GM19463 (cell line): ENCODE measurements around the gene GPATCH2.
"Not testable (repeated sequence)": the region's sequence is repeated elsewhere in the genome, so short reads cannot be mapped to it uniquely, and the experiment has no call there.

Source experiments
- ATAC-seq: cut with Tn5 transposase; IDR thresholded peaks from one replicate; pipeline ENCODE4 v1.9.1; 2021; ENCODE audit warnings: mild to moderate bottlenecking, moderate library complexity; ENCODE audit not compliant: unreplicated experiment

The GPATCH2 gene

GRCh38 chr1:217453816-217454215 lies 177.1 kb downstream of the GPATCH2 start:
- ATAC-seq = no peak

GRCh38 chr1:217449370-217449769 lies 181.5 kb downstream of the GPATCH2 start:
- ATAC-seq = no peak

GRCh38 chr1:217443845-217444244 lies 187.0 kb downstream of the GPATCH2 start:
- no peak for ATAC-seq

- no peak for ATAC-seq
Observed at GRCh38 chr1:217437376-217437775, 193.5 kb downstream of the GPATCH2 start.

GRCh38 chr1:217435204-217435603 lies 195.7 kb downstream of the GPATCH2 start:
- ATAC-seq = no peak

GRCh38 chr1:217433664-217434063 lies 197.2 kb downstream of the GPATCH2 start:
- ATAC-seq = no peak

GRCh38 chr1:217432339-217432738 lies 198.6 kb downstream of the GPATCH2 start:
- no peak for ATAC-seq

- no peak for ATAC-seq
Observed at GRCh38 chr1:217431395-217431794, 199.5 kb downstream of the GPATCH2 start.

GRCh38 chr1:217425422-217425821 lies 205.5 kb downstream of the GPATCH2 start:
- ATAC-seq = no peak

GRCh38 chr1:217419194-217419551 lies 211.7 kb downstream of the GPATCH2 start:
- ATAC-seq = no peak

- ATAC-seq = no peak
Observed at GRCh38 chr1:217418269-217419193, 212.4 kb downstream of the GPATCH2 start.

GRCh38 chr1:217417363-217417762 lies 213.5 kb downstream of the GPATCH2 start:
- ATAC-seq = no peak

GRCh38 chr1:217407534-217408001 lies 223.3 kb downstream of the GPATCH2 start:
- ATAC-seq = no peak

- ATAC-seq = no peak
Observed at GRCh38 chr1:217403026-217403720, 227.7 kb downstream of the GPATCH2 start.

GRCh38 chr1:217402301-217402700 lies 228.6 kb downstream of the GPATCH2 start:
- ATAC-seq = no peak

GRCh38 chr1:217393896-217394295 lies 237.0 kb downstream of the GPATCH2 start:
- no peak for ATAC-seq

- ATAC-seq = no peak
Observed at GRCh38 chr1:217392441-217392840, 238.4 kb downstream of the GPATCH2 start.

GRCh38 chr1:217389895-217390294 lies 241.0 kb downstream of the GPATCH2 start:
- no peak for ATAC-seq

- no peak for ATAC-seq
Observed at GRCh38 chr1:217388522-217389065, 242.3 kb downstream of the GPATCH2 start.

GRCh38 chr1:217381773-217382172 lies 249.1 kb downstream of the GPATCH2 start:
- not testable (repeated sequence) for ATAC-seq

- not testable (repeated sequence) for ATAC-seq
Observed at GRCh38 chr1:217379804-217380203, 251.1 kb downstream of the GPATCH2 start.

GRCh38 chr1:217379336-217379735 lies 251.6 kb downstream of the GPATCH2 start:
- ATAC-seq = no peak
